K562 (cell line): ENCODE data around the gene C6orf89. TPM values are rescaled to one million over a fixed set of nuclear protein-coding genes. Genes with fewer than 3 reads are reported as not detected.

Experiments
- ATAC-seq: fragments of 200-7000 bp; cut with Tn5 transposase; 3 replicates; pipeline ENCODE4 v1.9.1; 2020; ENCODE audit warnings: moderate library complexity
- BruUV-seq: library from RNA; stranded (reverse); fragments of 400-500 nt; replicated peaks from 2 replicates; lab custom pipeline; 2021; lab: Mats Ljungman, UMichigan
- CTCF ChIA-PET: fragments of 300-600 bp; formaldehyde crosslinking; extraction: SDS; loops from one replicate; lab custom pipeline; 2021; ENCODE audit warnings: low intra/inter-chr PET ratio; lab: Yijun Ruan, JAX
- POLR2A ChIA-PET: fragments of 300-600, 350-650 bp; sonication (Branson Sonifier 250); formaldehyde crosslinking; extraction: SDS; loops from one replicate; lab custom pipeline; 2021; ENCODE audit warnings: antibody characterized with exemption, inconsistent platforms; lab: Yijun Ruan, JAX
- DNase-seq, 4 experiments: peaks; one replicate each; pipeline versions ENCODE4 v3.0.0 to v3.0.0-alpha.2; 2011 to 2018; ENCODE audit warnings: low spot score in 3 of 4, mixed read lengths in 3 of 4; ENCODE audit errors: extremely low read depth in 1 of 4
- FAIRE-seq: peaks from 2 replicates; lab custom pipeline; 2011; peaks lifted over from hg19 to GRCh38; lab: Jason Lieb, UNC
- H2AFZ ChIP-seq: 2 replicates; pipeline ENCODE4 v1.6.0; 2011; ENCODE audit warnings: low read depth, low read length, control low read depth, inconsistent platforms
- H3K27ac ChIP-seq: fragments of 200-600 bp; 3 replicates; pipeline ENCODE4 v1.8.0; 2011; ENCODE audit warnings: low read depth, mild to moderate bottlenecking, control low read depth, inconsistent platforms, low read length, moderate library complexity, mixed read lengths; ENCODE audit errors: extremely low read depth
- H3K27me3 ChIP-seq, 2 experiments: fragments of 300-600 bp in 1 of 2; 2 replicates in 1 of 2; 3 replicates in 1 of 2; pipeline versions ENCODE4 v1.6.0 to v1.8.0; 2011; ENCODE audit warnings: inconsistent platforms in 2 of 2, low read length in 2 of 2, mild to moderate bottlenecking in 1 of 2, mixed read lengths in 1 of 2, moderate library complexity in 1 of 2; ENCODE audit not compliant: control insufficient read depth in 2 of 2, insufficient read depth in 2 of 2
- H3K36me3 ChIP-seq: fragments of 300-600 bp; 3 replicates; pipeline ENCODE4 v1.8.0; 2011; ENCODE audit warnings: mild to moderate bottlenecking, low read length, inconsistent platforms; ENCODE audit not compliant: control insufficient read depth, insufficient read depth
- H3K4me1 ChIP-seq, 2 experiments: fragments of 200-600 bp in 1 of 2; replicated peaks in 1 of 2; 2 replicates in 1 of 2; 3 replicates in 1 of 2; pipeline versions ENCODE4 v1.5.1 to v1.8.0; 2011; ENCODE audit warnings: inconsistent platforms in 2 of 2, low read length in 2 of 2, mild to moderate bottlenecking in 1 of 2, mixed read lengths in 1 of 2, moderate library complexity in 1 of 2; ENCODE audit not compliant: control insufficient read depth in 2 of 2, insufficient read depth in 2 of 2
- H3K4me2 ChIP-seq: 2 replicates; pipeline ENCODE4 v1.6.1; 2011; ENCODE audit warnings: low read length, control low read depth, inconsistent platforms, mixed read lengths; ENCODE audit not compliant: insufficient read depth
- H3K4me3 ChIP-seq: fragments of 200-600 bp; sonication (generic), shearing (Covaris generic); 2 replicates; pipeline ENCODE4 v1.5.1; 2016; ENCODE audit warnings: control low read depth, inconsistent platforms
- H3K79me2 ChIP-seq: fragments of 200-600 bp; 3 replicates; pipeline ENCODE4 v1.8.0; 2011; ENCODE audit warnings: low read length, inconsistent platforms; ENCODE audit not compliant: control insufficient read depth, insufficient read depth
- H3K9ac ChIP-seq, 2 experiments: 2 replicates each; pipeline versions ENCODE4 v1.6.0 to v1.6.1; 2011; ENCODE audit warnings: low read depth in 2 of 2, low read length in 2 of 2, control low read depth in 1 of 2, inconsistent platforms in 1 of 2, mild to moderate bottlenecking in 1 of 2, mixed read lengths in 1 of 2; ENCODE audit not compliant: insufficient read depth in 1 of 2
- H3K9me1 ChIP-seq: one replicate; pipeline ENCODE4 v1.6.0; 2011; ENCODE audit warnings: inconsistent platforms, mild to moderate bottlenecking, low read length, moderate library complexity; ENCODE audit not compliant: control insufficient read depth, insufficient read depth
- H3K9me3 ChIP-seq: replicated peaks from 2 replicates; pipeline ENCODE4 v1.5.1; 2011; ENCODE audit warnings: low read depth, low read length, inconsistent platforms; ENCODE audit not compliant: control insufficient read depth, insufficient read depth
- H4K20me1 ChIP-seq: replicated peaks from 2 replicates; pipeline ENCODE4 v1.6.1; 2011; ENCODE audit warnings: low read length, inconsistent platforms, mixed read lengths; ENCODE audit not compliant: control insufficient read depth, insufficient read depth
- HDAC3 ChIP-seq: fragments of 450-650 bp; IDR thresholded peaks from 2 replicates; pipeline ENCODE4 v1.6.1; 2018; ENCODE audit warnings: borderline replicate concordance, mild to moderate bottlenecking, moderate library complexity; ENCODE audit not compliant: partially characterized antibody
- ZNF165 ChIP-seq: fragments of 250-450 bp; sonication (Bioruptor Pico); IDR thresholded peaks from 2 replicates; pipeline ENCODE4 v1.4.0; 2020; ENCODE audit warnings: borderline replicate concordance
- WGBS: fragments of 100-300 bp; shearing (Covaris generic); methylation state at CpG from one replicate; pipeline ENCODE4 v1.1.6; 2016; ENCODE audit warnings: low coverage, mixed read lengths; ENCODE audit not compliant: insufficient coverage; ENCODE audit errors: missing lambda C conversion rate; 5-methylcytosine and 5-hydroxymethylcytosine counted together
- in situ Hi-C: fragments of 300-500 bp; cut with MboI; formaldehyde crosslinking; loops from 4 replicates; pipeline ENCODE4 v1.15.0; 2018; ENCODE audit warnings: inconsistent platforms, mixed read lengths
- intact Hi-C: fragments of 100-400 bp; cut with micrococcal nuclease; formaldehyde crosslinking; loops from 2 replicates; pipeline ENCODE4 v1.14.2; 2022
- polyA plus RNA-seq, 8 experiments: library from polyadenylated mRNA; depleted of rRNA in 4 of 8; stranded (reverse) in 5 of 8; unstranded in 3 of 8; fragments of >200 nt; fragmentation: Nextera tagmentation in 2 of 8; fragmentation: Illumina TruSeq in 1 of 8; extraction: Ambion mirVana in 2 of 8; extraction: Trizol in 1 of 8; gene quantifications; 2 replicates each; pipeline versions ENCODE4 v1.2.1 to v1.2.3, GENCODE V29; 2011 to 2014; ENCODE audit warnings: inconsistent platforms in 1 of 8, missing spikeins in 1 of 8
- total RNA-seq, 7 experiments: library from RNA; depleted of rRNA in 6 of 7; stranded (reverse); fragments of >200 nt in 6 of 7; fragmentation: Illumina TruSeq in 2 of 7; extraction: Trizol in 2 of 7; gene quantifications; 2 replicates each; pipeline versions ENCODE4 v1.2.1 to v1.2.3, GENCODE V29; 2011 to 2021; ENCODE audit warnings: low replicate concordance in 1 of 7
- TF ChIP-seq, protein P1 (sequence below): fragments of 450-650 bp; formaldehyde crosslinking; conservative IDR thresholded peaks from 2 replicates; pipeline ENCODE4 v1.4.0; 2022; ENCODE audit warnings: mild to moderate bottlenecking, missing genetic modification characterization
- TF ChIP-seq, protein P2 (sequence below): fragments of 250-450 bp; sonication (Bioruptor Pico); IDR thresholded peaks from 2 replicates; pipeline ENCODE4 v1.9.0; 2021; ENCODE audit warnings: mild to moderate bottlenecking

C6orf89 gene
- total and polyA plus RNA-seq, 9 of the 15 experiments (the other 6 are each of a cell fraction or from before 2014, with no cell fraction given): 35.2 to 111 (median 58.5) TPM

DNA sequence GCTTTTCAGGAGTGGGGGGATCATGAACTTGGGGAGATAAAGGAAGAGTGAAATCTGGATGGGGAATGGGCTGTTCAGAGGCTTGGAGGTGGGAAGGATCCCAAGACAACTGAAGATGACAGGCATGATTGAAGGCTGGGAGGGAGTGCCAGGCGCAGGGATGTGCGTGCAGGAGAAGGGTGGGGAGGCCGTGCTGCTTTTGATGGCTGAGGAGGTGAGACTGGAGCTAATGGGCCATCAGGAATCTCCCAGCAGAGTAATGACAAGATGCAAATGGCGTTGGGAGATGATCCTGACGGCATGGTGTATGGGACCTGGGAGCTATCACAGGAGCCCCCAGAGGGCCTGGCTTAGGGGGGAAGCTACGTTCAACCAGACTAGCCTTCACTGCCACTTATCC, 48.1 kb upstream of the C6orf89 start:
- Histone ChIP-seq H3K36me3 (no peaks in the 10 kb centered on the region), H3K79me2 (no peaks in the 10 kb centered on the region), H3K4me2 (no peak overlapping the region), H3K4me1 (peaks cover 14 to 34% of the 10 kb centered on the region in 2 experiments), H2AFZ (no peak overlapping the region), H3K4me3 (no peak overlapping the region), H3K9me1 (no peaks in the 10 kb centered on the region), H4K20me1 (no peaks in the 10 kb centered on the region), H3K27me3 (peaks cover 6 to 9% of the 10 kb centered on the region in 2 experiments; a peak in 3 of 5 replicates), H3K27ac (no peak overlapping the region), H3K9ac (no peak overlapping the region), H3K9me3 (no peaks in the 10 kb centered on the region; the same call in 1 of the 2 replicates)
- ChIA-PET POLR2A (interaction anchor here (0.5 to 3.8 kb wide), 4 partner anchors 10 to 245 kb away, joined by 4 to 23 read pairs (median 7); no protein-coding TSS in a partner anchor), CTCF (no interaction called here)
- BruUV-seq: no TSS peak
- no peak for FAIRE-seq
- no peak for DNase-seq
- intact Hi-C loops (no loop called here), in situ Hi-C loops (no loop called here)
- WGBS: 24% methylated on average over 6 of the region's 6 CpGs
- TF ChIP-seq, protein P1, sequence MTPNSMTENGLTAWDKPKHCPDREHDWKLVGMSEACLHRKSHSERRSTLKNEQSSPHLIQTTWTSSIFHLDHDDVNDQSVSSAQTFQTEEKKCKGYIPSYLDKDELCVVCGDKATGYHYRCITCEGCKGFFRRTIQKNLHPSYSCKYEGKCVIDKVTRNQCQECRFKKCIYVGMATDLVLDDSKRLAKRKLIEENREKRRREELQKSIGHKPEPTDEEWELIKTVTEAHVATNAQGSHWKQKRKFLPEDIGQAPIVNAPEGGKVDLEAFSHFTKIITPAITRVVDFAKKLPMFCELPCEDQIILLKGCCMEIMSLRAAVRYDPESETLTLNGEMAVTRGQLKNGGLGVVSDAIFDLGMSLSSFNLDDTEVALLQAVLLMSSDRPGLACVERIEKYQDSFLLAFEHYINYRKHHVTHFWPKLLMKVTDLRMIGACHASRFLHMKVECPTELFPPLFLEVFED: no peak
- TF ChIP-seq, protein P2, sequence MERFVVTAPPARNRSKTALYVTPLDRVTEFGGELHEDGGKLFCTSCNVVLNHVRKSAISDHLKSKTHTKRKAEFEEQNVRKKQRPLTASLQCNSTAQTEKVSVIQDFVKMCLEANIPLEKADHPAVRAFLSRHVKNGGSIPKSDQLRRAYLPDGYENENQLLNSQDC (CRISPR knock-in tag): no peak
- TF ChIP-seq ZNF165 (no peak), HDAC3 (no peak)
- no peak for ATAC-seq
